ENCODE results near the gene DIAPH2.

Gene DIAPH2

DNA sequence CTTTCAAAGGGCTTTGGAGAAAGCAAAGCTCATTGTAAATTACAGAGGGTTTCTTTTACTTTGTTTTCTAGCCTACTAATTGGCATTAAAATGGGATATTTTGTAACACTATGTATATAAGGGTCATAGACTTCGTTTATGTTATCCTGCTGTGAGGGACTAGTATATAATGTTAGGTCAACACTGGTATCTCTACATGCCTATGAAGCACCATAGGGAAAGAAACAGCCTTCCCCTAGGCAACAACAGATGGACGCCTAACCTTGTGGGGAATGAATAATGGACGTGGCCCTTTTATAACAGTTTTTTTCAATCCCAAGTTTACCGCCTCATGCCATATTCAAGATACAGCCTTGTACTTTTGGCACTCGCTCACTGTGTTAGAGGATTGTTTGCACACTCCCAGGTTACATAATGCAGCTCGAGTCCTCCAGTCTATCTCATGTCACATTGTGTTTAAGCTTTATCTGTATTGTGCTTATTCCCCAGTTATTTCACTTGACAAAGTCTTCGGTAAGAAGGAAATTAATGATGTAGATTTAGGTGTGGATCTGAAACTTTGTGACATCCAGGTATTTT, 910.1 kb downstream of the DIAPH2 start:
- no peak for DNase-seq (ENCODE audit: low read depth)

DNA sequence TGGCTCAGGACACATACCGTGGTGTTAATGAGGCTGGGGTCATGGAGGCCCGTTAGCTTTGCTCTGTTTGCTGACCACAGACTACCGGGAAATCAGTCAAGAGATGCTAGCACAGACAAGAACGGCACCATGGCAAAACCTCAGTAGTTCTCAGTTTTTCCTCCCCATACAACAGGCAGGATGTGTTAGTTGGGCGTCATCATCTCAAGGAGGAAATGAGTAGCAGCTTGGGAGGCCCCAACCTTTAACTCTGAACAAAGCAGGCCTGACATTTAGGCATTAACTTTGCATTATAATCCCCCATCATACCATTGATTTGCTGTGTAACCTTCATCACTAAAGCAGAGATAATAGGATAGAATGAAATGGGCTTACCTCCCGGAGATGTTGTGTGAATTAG, 913.3 kb downstream of the DIAPH2 start:
- DNase-seq (ENCODE audit: low read depth), result no peak

DNA sequence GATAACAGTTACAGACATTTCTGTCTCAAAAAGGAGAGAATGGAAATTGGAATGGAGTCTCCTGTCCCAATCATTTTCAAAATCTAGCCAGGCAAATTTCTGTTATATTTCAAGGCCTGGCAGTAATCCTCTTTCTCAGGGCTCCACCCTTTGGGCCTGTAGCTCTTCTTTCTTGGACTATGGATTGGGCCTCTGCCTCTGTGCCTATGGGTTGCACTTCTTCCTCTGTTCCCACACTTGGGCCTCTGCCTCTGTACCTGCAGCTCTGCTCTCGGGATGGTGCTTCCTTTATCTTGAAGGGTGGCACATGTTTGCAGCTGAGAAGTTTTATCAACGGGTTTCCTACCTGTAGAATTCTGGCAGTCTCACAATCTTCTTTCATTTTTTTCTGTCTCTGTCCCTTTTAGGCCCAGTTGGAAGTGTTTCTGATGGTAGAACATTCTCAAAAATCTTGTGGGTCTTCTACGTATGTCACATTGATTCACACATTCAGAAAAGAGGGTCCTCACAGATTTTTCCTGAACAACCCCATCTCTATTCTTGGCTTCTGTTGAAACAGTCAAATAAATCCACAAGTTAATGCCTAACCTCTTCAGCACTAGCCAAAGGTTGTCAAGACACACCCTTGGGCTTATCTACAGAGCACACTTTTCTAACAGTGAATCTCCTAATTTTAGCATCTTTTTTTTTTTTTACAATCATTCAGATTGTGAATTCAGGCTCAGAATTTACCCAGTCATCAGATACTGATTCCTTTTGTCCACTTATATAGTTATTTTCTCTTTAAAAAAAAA, 918.0 kb downstream of the DIAPH2 start:
- DNase-seq (ENCODE audit: low read depth), result no peak

DNA sequence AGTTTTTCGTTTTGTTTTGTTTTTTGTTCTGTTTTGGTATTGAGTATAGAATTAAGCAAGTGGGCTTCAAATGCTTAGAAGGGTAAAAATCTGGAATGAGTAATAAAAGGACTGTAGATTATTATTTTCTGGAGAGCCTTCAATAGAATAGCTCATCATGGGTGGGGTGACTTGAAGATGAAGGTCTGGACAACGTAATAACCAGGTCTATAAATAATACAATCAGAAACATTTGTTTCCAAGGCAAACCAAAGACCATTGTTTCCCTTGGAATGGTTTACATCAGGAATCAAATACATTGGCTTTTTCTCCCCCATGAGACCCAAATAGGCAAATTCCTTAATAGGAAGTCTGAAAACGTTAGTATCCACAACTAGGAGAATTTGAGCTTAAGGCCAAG, 920.6 kb downstream of the DIAPH2 start:
- no peak for DNase-seq (ENCODE audit: low read depth)

DNA sequence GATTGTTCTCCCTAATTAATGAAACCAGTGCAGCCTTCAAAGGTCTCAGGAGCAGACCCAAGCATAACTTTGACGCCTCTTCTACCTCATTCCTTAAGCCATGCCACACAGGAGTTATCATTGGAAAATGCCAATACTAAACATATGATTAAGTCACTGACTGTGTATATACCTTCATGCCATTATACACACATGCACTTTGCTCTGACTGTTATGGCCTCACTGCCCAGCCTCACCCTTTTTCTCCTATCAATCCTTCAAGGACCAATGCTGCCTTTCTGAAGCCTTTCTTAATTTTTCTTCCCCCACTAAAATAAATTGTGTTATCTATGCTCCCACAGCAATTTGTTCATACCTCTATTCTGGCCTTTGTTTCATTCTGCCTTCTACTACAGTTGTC, 924.7 kb downstream of the DIAPH2 start:
- no peak for DNase-seq (ENCODE audit: low read depth)

DNA sequence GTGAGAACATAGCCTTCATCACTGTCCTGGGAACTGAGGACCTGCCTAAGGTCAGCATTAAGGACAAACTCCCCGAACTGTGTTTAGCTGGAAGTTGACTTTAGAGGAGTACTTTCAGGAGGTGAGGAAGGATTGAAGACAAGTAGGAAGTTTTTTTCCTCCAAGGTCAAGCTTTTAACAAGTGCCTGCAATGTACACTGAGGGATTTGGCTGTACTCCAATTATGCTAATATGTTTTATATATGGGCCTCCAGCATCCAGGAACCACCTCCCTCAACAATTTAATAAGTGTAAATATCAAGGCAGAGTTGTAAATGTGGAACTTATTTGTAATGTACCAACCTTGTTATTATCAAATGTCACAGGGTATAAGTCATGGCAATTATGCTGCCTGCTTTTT, 925.3 kb downstream of the DIAPH2 start:
- no peak for DNase-seq (ENCODE audit: low read depth)

DNA sequence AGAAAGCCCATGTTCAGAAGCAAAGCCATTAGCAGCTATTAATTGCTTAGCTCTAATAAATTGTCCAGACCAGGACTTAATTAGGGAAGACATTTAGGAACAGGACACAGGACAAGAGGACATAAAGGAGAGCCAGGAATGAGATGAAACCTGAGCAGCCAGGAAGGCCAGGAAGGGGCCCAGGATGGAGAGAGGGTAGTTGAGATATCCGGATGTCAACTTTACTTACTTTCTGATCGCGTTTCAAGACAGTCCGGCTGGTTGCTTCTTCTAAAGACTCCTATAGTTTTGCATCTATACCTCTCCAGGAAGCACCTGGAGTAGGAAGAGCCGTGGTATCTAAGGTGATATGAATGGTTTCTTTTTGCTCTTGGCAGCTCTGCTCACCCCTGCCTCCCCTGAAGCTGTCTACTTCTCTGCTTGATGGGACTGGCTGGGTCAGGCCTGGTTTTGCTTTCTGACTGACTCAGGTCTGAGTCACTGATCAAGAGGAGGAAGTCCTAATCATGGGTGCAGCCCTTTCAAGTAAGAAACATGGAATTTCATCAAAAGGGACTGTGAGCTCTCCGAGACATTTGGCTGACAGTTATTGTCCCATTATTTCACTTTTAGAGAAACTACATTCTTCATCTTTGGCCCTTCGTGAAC, 932.4 kb downstream of the DIAPH2 start:
- no peak for DNase-seq (ENCODE audit: low read depth)

DNA sequence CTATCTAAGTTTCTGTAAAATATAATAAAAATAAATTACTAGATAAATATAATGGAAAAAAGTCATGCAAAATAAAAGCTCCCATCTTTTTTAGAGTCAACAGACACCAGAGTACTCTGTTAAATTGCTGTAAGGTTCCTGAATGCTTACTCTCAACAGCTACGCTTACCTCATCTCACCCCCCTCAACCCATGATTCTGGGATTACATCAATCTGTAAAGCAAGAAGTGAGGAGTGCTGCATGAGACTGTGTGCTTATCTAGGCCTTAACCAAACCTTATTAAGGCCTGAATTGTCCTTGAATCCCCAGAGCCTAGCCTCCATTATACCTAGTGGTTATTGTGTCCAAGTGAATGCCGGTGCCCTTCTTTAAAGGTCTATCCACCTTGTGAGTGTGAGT, 934.9 kb downstream of the DIAPH2 start:
- DNase-seq (ENCODE audit: low read depth), result no peak

DNA sequence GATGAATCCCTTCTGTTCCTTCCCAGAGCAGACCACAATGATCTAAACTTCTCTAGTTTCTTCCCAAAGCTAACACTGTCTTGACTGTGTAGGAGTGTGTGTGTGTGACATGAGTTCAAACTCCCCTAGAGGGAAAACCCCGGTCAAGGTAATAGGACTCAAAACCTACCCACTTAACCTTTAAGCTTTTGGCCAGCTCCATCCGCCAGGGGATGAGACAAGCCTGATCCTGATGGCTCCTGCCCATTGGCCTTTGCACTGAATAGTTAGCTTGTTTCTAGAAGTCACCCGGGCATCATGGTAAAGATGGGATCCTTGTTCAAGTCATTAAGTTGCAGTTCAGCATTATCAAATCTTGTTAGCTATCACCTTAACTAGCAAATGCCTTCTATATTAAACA, 937.5 kb downstream of the DIAPH2 start:
- DNase-seq (ENCODE audit: low read depth), result no peak

DNA sequence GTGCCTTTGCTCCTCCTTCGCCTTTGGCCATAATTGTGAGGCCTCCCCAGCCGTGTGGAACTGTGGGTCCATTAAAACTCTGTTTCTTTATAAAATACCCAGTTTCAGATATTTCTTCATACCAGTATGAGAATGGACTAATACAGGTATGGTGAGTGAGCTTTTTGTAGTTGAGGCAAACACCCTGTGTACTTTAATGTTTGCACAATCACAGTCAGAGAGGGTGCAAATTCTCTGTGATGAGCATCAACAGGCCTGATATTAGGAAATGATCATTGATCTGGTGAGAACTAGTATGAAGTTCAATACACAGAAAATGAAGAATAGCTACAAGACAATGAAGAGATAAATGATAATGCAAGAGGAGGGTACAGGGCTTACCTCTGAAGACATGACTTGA, 943.7 kb downstream of the DIAPH2 start:
- no peak for DNase-seq (ENCODE audit: low read depth)

DNA sequence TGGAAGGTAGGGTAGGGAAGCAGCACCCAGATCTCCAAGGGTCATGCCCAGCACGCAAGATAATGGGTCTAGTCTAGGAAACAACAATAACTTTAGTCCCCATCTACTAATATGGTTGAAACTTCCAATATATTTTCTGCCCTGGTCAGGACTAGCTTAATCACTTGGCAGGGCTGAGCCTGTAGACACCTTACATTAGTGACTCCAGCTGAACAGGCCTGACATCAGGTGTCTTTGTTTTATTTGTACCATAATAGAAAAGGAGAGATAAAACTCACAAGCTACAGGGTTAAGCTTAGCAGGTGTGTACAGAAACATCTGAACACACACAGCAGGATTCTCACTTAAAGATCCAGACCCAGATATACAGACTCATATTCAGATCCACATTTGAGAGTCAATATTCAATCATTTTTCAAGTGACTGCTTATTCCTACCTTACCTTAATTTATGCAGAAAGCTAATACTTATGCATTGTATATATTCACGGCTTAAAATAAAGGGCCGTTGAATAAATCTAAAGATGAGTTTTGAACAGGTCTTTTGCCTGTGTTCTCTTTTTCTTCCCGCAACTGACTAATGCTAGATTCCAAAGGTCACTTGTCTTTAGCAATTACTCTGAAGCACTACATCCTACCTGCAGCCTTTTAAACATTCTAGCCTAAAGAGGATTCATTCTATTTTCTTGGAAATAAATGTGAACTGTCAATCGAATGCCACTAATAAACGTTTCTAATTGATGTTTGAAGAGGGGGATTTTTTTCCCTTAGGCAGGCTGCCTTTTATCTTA, 944.4 kb downstream of the DIAPH2 start:
- no peak for DNase-seq (ENCODE audit: low read depth)

DNA sequence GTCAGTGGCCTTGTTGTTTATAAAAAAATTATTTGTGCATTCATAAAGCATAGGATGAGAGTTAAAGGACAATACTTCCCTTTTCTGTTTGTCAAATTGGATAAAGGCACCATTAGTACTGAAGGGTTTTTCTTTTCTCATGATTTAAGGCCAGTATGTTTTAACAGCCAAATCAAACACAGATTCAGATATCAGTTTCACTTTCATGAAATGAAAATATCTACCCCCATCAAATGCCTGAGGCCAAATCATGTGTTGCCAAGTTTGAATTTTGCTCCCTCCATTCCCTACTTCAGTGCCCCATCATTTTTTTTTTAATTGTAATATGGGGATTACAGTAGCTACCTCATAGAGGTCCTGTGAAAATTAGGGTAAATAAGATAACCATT, 944.9 kb downstream of the DIAPH2 start:
- DNase-seq (ENCODE audit: low read depth), result no peak

DNA sequence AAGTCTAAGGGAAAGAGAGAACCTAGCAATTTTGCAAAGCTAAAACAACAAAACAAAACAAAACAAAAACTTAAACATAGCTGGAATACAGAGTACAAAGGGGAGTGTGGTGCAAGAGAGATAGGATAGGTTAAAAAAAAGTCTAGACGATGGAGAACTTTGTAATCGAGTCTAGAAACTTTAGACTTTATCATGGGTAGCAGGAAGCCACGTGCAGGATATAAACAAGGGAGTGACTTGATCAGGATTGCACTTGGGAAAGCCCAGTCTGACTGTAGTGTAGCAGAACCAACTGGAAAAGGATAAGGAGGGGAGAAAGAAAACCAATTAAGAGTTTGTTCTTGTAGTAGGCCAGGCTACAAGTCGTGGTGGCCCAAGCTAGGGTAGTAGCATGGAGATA, 949.2 kb downstream of the DIAPH2 start:
- DNase-seq (ENCODE audit: low read depth), result no peak

DNA sequence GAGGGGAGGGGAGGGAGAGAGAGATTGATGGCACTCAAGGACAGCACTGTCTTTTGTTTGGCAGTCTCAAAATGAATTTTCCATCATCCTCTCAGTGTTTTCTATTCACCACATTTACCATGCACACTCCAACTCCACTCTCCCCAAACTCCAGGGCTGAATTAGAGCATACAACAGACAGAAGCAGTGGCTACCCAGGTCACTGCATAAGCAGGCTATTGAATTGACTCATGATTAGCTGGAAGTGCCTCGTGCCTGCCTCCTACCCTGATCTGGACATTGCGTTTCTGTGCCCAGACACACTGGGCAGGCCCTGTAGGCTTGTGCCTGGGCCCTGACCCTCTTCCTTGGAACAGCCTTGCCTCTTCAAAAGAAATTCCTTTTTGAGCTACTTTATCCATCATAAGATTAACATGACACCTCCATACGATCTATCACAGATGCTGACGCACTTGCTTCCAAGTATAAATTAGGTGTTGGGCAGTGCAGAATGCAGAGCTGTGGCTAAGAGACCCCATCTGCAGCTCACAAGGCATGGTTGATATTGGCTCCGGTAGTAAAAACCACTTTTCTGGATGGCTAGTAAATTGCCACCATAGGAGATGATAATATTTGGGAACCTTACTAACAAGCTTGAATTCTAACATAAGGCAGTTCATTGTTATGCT, 952.0 kb downstream of the DIAPH2 start:
- no peak for DNase-seq (ENCODE audit: low read depth)

DNA sequence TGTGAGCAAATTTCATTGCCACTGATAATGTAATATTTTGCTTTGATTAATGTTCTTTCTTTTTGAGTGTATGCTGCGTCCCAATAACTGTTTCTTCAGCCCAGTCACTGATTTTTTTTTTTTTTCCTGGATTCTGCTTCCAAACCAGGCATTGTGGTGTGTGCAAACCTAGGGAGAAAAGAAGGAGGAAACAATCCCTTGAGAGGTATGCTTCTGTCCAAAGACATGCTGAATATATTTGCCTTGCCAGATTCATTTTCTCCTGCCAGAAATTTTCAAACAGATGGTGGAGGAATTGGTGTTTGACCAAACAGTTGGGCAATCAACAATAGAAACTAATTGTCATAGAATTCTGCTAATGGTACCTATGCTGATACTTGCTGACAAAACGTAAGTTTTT, 952.6 kb downstream of the DIAPH2 start:
- DNase-seq (ENCODE audit: low read depth), result no peak

DNA sequence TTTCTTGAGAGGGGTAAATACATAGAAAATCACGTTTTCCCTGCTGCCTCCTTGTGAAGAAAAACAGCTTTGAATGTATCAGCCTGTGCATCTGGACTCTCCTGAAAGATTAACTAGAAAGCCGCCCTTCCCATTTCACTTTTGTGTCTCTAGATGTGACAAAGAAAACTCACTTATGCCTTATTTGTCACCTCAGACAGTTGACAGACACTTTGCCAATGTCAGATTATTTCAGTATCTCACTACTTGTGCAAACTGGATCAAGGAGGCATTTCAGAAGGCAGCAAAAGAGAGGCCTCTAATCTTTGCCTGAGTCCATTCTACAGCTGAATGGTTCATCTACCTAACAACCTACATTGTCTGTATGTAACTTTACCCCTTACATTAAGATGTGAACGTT, 954.0 kb downstream of the DIAPH2 start:
- no peak for DNase-seq (ENCODE audit: low read depth)

DNA sequence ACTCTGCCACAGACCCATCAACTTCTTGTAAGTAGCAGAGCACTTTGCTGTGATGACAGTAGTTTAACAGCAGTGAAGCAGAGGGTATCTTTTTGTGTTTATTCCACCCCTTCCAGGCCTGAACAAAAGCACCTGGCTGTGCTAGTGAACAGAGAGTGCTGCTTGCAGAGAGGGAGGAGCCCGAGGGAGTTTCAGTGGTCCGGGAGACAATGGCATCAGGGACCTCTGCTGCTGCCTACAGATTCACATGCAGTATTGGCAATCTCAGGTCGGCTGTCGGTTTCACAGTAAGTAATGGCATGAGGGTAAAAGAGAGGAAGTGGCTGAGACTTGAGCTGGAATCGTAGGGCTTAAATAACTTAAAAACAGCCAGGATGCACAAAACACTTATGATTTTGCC, 954.9 kb downstream of the DIAPH2 start:
- DNase-seq (ENCODE audit: low read depth), result no peak
